Renal pelvis (tissue), 4 donors: Measurements from ENCODE around the gene SGMS1. TPM values are rescaled to one million over a fixed set of nuclear protein-coding genes. Genes with fewer than 3 reads are reported as not detected.

ENCODE experiments used
- DNase-seq: peaks from one replicate; pipeline ENCODE4 v3.0.0-alpha.2; 2013
- polyA plus RNA-seq, 3 donors: library from polyadenylated mRNA; unstranded; fragments of 120-200 nt; gene quantifications; one replicate each; pipeline ENCODE4 v1.2.1, GENCODE V29; 2013; ENCODE audit not compliant: insufficient read length in 3 of 3

Gene SGMS1
- polyA plus RNA-seq, 3 donors, result 50.6 to 55.1 (median 53.0) TPM

- no peak for DNase-seq
These were observed 21.5 kb upstream of the SGMS1 start for GRCh38 chr10:50645236-50645635.

GRCh38 chr10:50641626-50642025 lies 17.9 kb upstream of the SGMS1 start:
- DNase-seq, result no peak

- DNase-seq, result no peak
These were observed 16.5 kb upstream of the SGMS1 start for GRCh38 chr10:50640238-50640637.

GRCh38 chr10:50636618-50637579 lies 13.1 kb upstream of the SGMS1 start:
- DNase-seq, result no peak

- DNase-seq, result no peak
These were observed 11.5 kb upstream of the SGMS1 start for GRCh38 chr10:50635286-50635685.

- DNase-seq, result no peak
These were observed 10.7 kb upstream of the SGMS1 start for GRCh38 chr10:50634479-50634878.

GRCh38 chr10:50631052-50631451 lies 7.3 kb upstream of the SGMS1 start:
- DNase-seq, result no peak

GRCh38 chr10:50629495-50630122 lies 5.9 kb upstream of the SGMS1 start:
- no peak for DNase-seq

- no peak for DNase-seq
These were observed 4.1 kb upstream of the SGMS1 start for GRCh38 chr10:50627896-50628295.

GRCh38 chr10:50627443-50627842 lies 3.7 kb upstream of the SGMS1 start:
- DNase-seq, result no peak

GRCh38 chr10:50625649-50626132 lies 1.9 kb upstream of the SGMS1 start:
- DNase-seq, result no peak

- DNase-seq, result peak; percentile 71
These were observed 1.2 kb upstream of the SGMS1 start for GRCh38 chr10:50624866-50625501.

- peak; percentile 95 for DNase-seq
These were observed 683 bp upstream of the SGMS1 start for GRCh38 chr10:50624413-50624865.

GRCh38 chr10:50622706-50623662 lies 772 bp downstream of the SGMS1 start:
- DNase-seq, result peak; percentile 31

GRCh38 chr10:50621968-50622705 lies 1.6 kb downstream of the SGMS1 start:
- peak; percentile 68 for DNase-seq

GRCh38 chr10:50620899-50621298 lies 2.9 kb downstream of the SGMS1 start:
- DNase-seq, result no peak

- DNase-seq, result no peak
These were observed 3.9 kb downstream of the SGMS1 start for GRCh38 chr10:50619882-50620281.

- no peak for DNase-seq
These were observed 4.6 kb downstream of the SGMS1 start for GRCh38 chr10:50619166-50619565.

GRCh38 chr10:50618624-50619023 lies 5.1 kb downstream of the SGMS1 start:
- no peak for DNase-seq

GRCh38 chr10:50615658-50616057 lies 8.1 kb downstream of the SGMS1 start:
- no peak for DNase-seq
